CD4-positive, CD25-positive, alpha-beta regulatory T cell (primary cell): ENCODE data around the gene ATF4. TPM values are rescaled to one million over a fixed set of nuclear protein-coding genes. Genes with fewer than 3 reads are reported as not detected.
"Not testable (repeated sequence)": the region's sequence is repeated elsewhere in the genome, so short reads cannot be mapped to it uniquely, and the experiment has no call there.

Experiments used
- ATAC-seq, 2 donors: fragments of 150-1000 bp; cut with Tn5 transposase; one replicate each; pipeline ENCODE4 v1.10.0; 2021; ENCODE audit warnings: low read depth in 2 of 2, moderate number of reproducible peaks in 2 of 2, moderate library complexity in 1 of 2
- DNase-seq, 3 donors: peaks; one replicate each; pipeline versions ENCODE4 v3.0.0 to v3.0.0-alpha.2; 2012 to 2022; ENCODE audit warnings: mixed read lengths in 1 of 3
- H3K27ac ChIP-seq: one replicate; pipeline ENCODE4 v1.7.0; 2013; ENCODE audit warnings: mild to moderate bottlenecking, low read length; ENCODE audit not compliant: insufficient read depth, poor library complexity, severe bottlenecking
- H3K27me3 ChIP-seq: one replicate; pipeline ENCODE4 v1.7.0; 2013; ENCODE audit warnings: low read length; ENCODE audit not compliant: control insufficient read depth, insufficient read depth
- H3K36me3 ChIP-seq: one replicate; pipeline ENCODE4 v1.7.0; 2013; ENCODE audit warnings: mild to moderate bottlenecking, low read length, moderate library complexity; ENCODE audit not compliant: control insufficient read depth, insufficient read depth
- H3K4me1 ChIP-seq: 2 replicates; pipeline ENCODE4 v1.7.0; 2013; ENCODE audit warnings: mild to moderate bottlenecking, low read length; ENCODE audit not compliant: insufficient read depth, control insufficient read depth, poor library complexity, severe bottlenecking
- H3K4me3 ChIP-seq: one replicate; pipeline ENCODE4 v1.7.0; 2013; ENCODE audit warnings: low read depth, mild to moderate bottlenecking, low read length, moderate library complexity
- H3K9me3 ChIP-seq, 2 experiments: 1 replicate in 1 of 2; 2 replicates in 1 of 2; pipeline ENCODE4 v1.7.0; 2013; ENCODE audit warnings: low read length in 2 of 2, mild to moderate bottlenecking in 1 of 2, moderate library complexity in 1 of 2; ENCODE audit not compliant: control insufficient read depth in 2 of 2
- H3K27ac Mint-ChIP-seq, 3 donors: one replicate each; pipeline ENCODE4 v1.8.0; 2020 to 2022; ENCODE audit warnings: mild to moderate bottlenecking in 3 of 3, mixed read lengths in 3 of 3, moderate library complexity in 2 of 3
- H3K27me3 Mint-ChIP-seq: one replicate; pipeline ENCODE4 v1.8.0; 2022; ENCODE audit warnings: mild to moderate bottlenecking, mixed read lengths
- H3K36me3 Mint-ChIP-seq: one replicate; pipeline ENCODE4 v1.8.0; 2020; ENCODE audit warnings: mixed read lengths
- H3K4me1 Mint-ChIP-seq, 4 donors: one replicate each; pipeline ENCODE4 v1.8.0; 2020 to 2022; ENCODE audit warnings: mixed read lengths in 4 of 4, mild to moderate bottlenecking in 1 of 4
- H3K4me3 Mint-ChIP-seq, 4 donors: one replicate each; pipeline ENCODE4 v1.8.0; 2020 to 2022; ENCODE audit warnings: mild to moderate bottlenecking in 4 of 4, mixed read lengths in 4 of 4, moderate library complexity in 3 of 4
- H3K9me3 Mint-ChIP-seq, 7 donors: one replicate each; pipeline ENCODE4 v1.8.0; 2020 to 2022; ENCODE audit warnings: mixed read lengths in 7 of 7, mild to moderate bottlenecking in 3 of 7, moderate library complexity in 2 of 7
- polyA plus RNA-seq, 4 donors: library from polyadenylated mRNA; unstranded; fragments of 300-500 nt; fragmentation: Illumina TruSeq; gene quantifications; one replicate each; pipeline ENCODE4 v1.2.3, GENCODE V29; 2021
- total RNA-seq: library from RNA; stranded (reverse); gene quantifications from one replicate; pipeline ENCODE4 v1.2.3, GENCODE V29; 2022

Gene ATF4
- total and polyA plus RNA-seq, 5 donors from 2014 or later = 58.2 to 246 (median 70.5) TPM

- H3K27me3 ChIP-seq, ATAC-seq, H3K27me3 Mint-ChIP-seq, H3K9me3 Mint-ChIP-seq, H3K9me3 ChIP-seq, DNase-seq: not testable (repeated sequence)
- peak overlapping the region; percentile 91 to 96 (median 96) for H3K4me3 Mint-ChIP-seq
- H3K27ac ChIP-seq = peak overlapping the region; percentile 88
- H3K27ac Mint-ChIP-seq = peak overlapping the region; percentile 97 to 99 (median 99)
- peaks cover 23% of the 10 kb centered on the region for H3K36me3 Mint-ChIP-seq
- peaks cover 36% of the 10 kb centered on the region for H3K36me3 ChIP-seq
- H3K4me3 ChIP-seq = peak overlapping the region; percentile 92
- H3K4me1 ChIP-seq = peaks cover 49% of the 10 kb centered on the region
- peaks cover 6 to 63% (median 39%) of the 10 kb centered on the region in 4 donors for H3K4me1 Mint-ChIP-seq
Observed at GRCh38 chr22:39521106-39521885, 934 bp downstream of the ATF4 start.

GRCh38 chr22:39522091-39522490 lies 1.7 kb downstream of the ATF4 start:
- ATAC-seq, DNase-seq, H3K9me3 ChIP-seq, H3K27me3 ChIP-seq, H3K9me3 Mint-ChIP-seq, H3K27me3 Mint-ChIP-seq: not testable (repeated sequence)
- Mint-ChIP-seq H3K36me3 (peaks cover 23% of the 10 kb centered on the region), H3K27ac (peak overlapping the region; percentile 88 to 99 (median 97)), H3K4me3 (peak overlapping the region; percentile 91 to 96 (median 96)), H3K4me1 (peaks cover 6 to 69% (median 41%) of the 10 kb centered on the region in 4 donors)
- Histone ChIP-seq H3K36me3 (peaks cover 32% of the 10 kb centered on the region), H3K4me3 (peak overlapping the region; percentile 92), H3K4me1 (peaks cover 56% of the 10 kb centered on the region), H3K27ac (peak overlapping the region; percentile 88)

GRCh38 chr22:39522567-39523300 lies 2.4 kb downstream of the ATF4 start:
- Histone ChIP-seq H3K27me3 (no peaks in the 10 kb centered on the region), H3K27ac (no peak overlapping the region), H3K4me3 (peak overlapping the region; percentile 92), H3K4me1 (peaks cover 62% of the 10 kb centered on the region), H3K36me3 (peaks cover 32% of the 10 kb centered on the region), H3K9me3 (no peaks in the 10 kb centered on the region)
- Mint-ChIP-seq H3K27ac (peak overlapping the region; percentile 88 to 99 (median 97)), H3K4me3 (peak overlapping the region; percentile 91 to 96 (median 96)), H3K36me3 (peaks cover 23% of the 10 kb centered on the region), H3K27me3 (peaks cover 6% of the 10 kb centered on the region), H3K4me1 (peaks cover 6 to 75% (median 46%) of the 10 kb centered on the region in 4 donors), H3K9me3 (peaks cover 0 to 6% (median 0%) of the 10 kb centered on the region in 7 donors)
- ATAC-seq (no peak), DNase-seq (peak in 1 of 3 donors; percentile 39)

- ATAC-seq (no peak), DNase-seq (no peak)
- H3K9me3 Mint-ChIP-seq = peaks cover 0 to 8% (median 0%) of the 10 kb centered on the region in 7 donors
- Histone ChIP-seq H3K36me3 (peaks cover 37% of the 10 kb centered on the region), H3K4me1 (peaks cover 72% of the 10 kb centered on the region), H3K27ac (peak overlapping the region; percentile 45), H3K9me3 (no peaks in the 10 kb centered on the region), H3K27me3 (no peaks in the 10 kb centered on the region), H3K4me3 (no peak overlapping the region)
- H3K27me3 Mint-ChIP-seq = peaks cover 6% of the 10 kb centered on the region
- H3K27ac Mint-ChIP-seq = peak overlapping the region; percentile 32 to 52 (median 44)
- H3K4me1 Mint-ChIP-seq = peaks cover 6 to 82% (median 50%) of the 10 kb centered on the region in 4 donors
- peaks cover 23% of the 10 kb centered on the region for H3K36me3 Mint-ChIP-seq
- H3K4me3 Mint-ChIP-seq = peak overlapping the region; percentile 35 to 80 (median 48)
Observed at GRCh38 chr22:39524089-39524752, 3.9 kb downstream of the ATF4 start.

GRCh38 chr22:39524753-39525657 lies 4.6 kb downstream of the ATF4 start:
- Mint-ChIP-seq H3K27me3 (peaks cover 4% of the 10 kb centered on the region), H3K36me3 (peaks cover 25% of the 10 kb centered on the region), H3K4me1 (peaks cover 6 to 87% (median 52%) of the 10 kb centered on the region in 4 donors), H3K27ac (peak overlapping the region; percentile 58 to 72 (median 72)), H3K4me3 (peak overlapping the region; percentile 20 to 61 (median 41)), H3K9me3 (peaks cover 0 to 8% (median 0%) of the 10 kb centered on the region in 7 donors)
- Histone ChIP-seq H3K36me3 (peaks cover 41% of the 10 kb centered on the region), H3K4me3 (no peak overlapping the region), H3K4me1 (peaks cover 76% of the 10 kb centered on the region), H3K27me3 (no peaks in the 10 kb centered on the region), H3K9me3 (no peaks in the 10 kb centered on the region), H3K27ac (peak overlapping the region; percentile 45)
- ATAC-seq (no peak), DNase-seq (no peak)

- Histone ChIP-seq H3K4me1 (peaks cover 82% of the 10 kb centered on the region), H3K36me3 (peaks cover 45% of the 10 kb centered on the region), H3K27ac (no peak overlapping the region), H3K27me3 (no peaks in the 10 kb centered on the region), H3K4me3 (no peak overlapping the region), H3K9me3 (no peaks in the 10 kb centered on the region)
- peaks cover 6 to 88% (median 55%) of the 10 kb centered on the region in 4 donors for H3K4me1 Mint-ChIP-seq
- H3K36me3 Mint-ChIP-seq = peaks cover 21% of the 10 kb centered on the region
- ATAC-seq (no peak), DNase-seq (no peak)
- no peaks in the 10 kb centered on the region for H3K27me3 Mint-ChIP-seq
- H3K9me3 Mint-ChIP-seq = peaks cover 0 to 7% (median 0%) of the 10 kb centered on the region in 7 donors
- H3K27ac Mint-ChIP-seq = peak overlapping the region; percentile 58 to 72 (median 72)
- peak overlapping the region; percentile 48 to 64 (median 59) for H3K4me3 Mint-ChIP-seq
Observed at GRCh38 chr22:39525658-39525975, 5.3 kb downstream of the ATF4 start.
